ENCODE data around the gene UNCX.

DNA sequence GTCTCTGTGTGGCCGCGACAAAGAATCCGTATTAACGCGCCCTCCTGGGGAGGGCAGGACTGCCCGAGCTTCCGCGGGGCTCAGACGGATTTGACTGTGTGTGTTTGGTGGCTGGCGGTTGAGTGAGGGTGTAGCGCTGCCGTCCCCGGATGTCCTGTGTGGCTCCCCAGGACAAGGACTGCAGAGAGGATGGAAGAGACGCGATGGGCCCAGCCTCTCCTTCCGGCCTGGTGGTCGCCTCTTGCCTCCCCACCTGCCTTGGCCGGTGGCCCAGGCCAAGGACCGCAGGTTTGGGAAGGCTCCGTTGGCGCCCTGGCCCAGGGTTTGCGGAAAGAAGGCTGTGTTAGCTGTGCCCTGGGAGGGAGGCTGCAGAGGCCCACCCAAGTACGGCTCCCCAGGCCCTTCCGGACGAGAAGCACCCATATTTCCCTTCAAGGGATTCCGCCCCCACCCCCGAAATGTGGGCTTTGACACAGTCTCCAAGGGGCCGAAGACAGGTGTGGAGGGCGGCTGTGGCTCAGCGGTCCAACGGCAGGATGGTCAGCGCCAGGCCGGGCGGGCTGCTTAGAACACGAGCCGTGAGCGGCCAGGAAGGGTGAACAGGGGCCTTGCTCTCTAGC lies 2.3 kb downstream of the UNCX start:
- TF ChIP-seq, protein P1, sequence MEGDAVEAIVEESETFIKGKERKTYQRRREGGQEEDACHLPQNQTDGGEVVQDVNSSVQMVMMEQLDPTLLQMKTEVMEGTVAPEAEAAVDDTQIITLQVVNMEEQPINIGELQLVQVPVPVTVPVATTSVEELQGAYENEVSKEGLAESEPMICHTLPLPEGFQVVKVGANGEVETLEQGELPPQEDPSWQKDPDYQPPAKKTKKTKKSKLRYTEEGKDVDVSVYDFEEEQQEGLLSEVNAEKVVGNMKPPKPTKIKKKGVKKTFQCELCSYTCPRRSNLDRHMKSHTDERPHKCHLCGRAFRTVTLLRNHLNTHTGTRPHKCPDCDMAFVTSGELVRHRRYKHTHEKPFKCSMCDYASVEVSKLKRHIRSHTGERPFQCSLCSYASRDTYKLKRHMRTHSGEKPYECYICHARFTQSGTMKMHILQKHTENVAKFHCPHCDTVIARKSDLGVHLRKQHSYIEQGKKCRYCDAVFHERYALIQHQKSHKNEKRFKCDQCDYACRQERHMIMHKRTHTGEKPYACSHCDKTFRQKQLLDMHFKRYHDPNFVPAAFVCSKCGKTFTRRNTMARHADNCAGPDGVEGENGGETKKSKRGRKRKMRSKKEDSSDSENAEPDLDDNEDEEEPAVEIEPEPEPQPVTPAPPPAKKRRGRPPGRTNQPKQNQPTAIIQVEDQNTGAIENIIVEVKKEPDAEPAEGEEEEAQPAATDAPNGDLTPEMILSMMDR (conservative IDR thresholded peaks at IDR 0.05; ENCODE audit: low read depth, low read length), result no peak
- peak; percentile 31 for TF ChIP-seq EZH2 (IDR thresholded peaks at IDR 0.05; ENCODE audit: borderline replicate concordance, low read depth, low read length, poor library complexity, severe bottlenecking)
